UCSD-AML1 (cell line): Measurements from ENCODE around the gene LRRC52.

ENCODE experiments used
- DNase-seq: peaks from one replicate; lab custom pipeline; 2025; ENCODE audit not compliant: unreplicated experiment; lab: John Stamatoyannopoulos, UW

Gene LRRC52

DNA sequence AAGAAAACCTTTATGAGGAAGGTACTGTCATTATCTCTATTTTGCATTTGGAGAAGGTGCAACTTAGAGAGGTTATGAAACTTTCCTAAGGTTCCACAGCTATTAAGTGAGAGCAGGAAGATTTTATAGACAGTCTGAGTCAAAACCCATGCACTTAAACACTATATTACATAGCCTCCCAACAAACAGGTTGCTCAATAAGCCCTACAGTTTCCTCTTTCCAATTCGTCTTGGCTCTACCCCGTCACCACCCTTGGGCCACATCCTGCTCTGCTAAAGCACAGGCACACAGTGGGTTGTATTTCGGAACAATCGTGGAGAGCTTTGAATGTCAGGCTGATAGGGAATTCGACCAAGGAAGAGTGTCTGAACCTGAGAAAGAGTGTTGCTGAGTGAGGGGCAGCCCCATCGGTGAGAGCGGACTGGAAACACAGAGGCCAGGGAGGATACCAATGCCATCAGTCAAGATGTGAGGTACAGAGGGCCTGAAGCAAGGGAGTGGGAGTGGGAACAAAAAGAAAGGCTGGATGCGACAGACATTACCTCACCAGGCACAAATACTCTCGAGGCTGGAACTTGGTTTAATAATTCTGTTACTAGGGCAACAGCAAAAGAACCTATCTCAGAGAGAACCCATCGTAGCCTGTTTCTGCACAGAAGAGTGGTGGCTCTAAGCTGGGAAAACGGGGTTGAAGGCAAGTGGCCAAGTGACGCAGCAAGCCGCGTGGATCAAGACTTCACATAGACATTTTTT is 6.3 kb upstream of the LRRC52 start:
- DNase-seq: no peak

DNA sequence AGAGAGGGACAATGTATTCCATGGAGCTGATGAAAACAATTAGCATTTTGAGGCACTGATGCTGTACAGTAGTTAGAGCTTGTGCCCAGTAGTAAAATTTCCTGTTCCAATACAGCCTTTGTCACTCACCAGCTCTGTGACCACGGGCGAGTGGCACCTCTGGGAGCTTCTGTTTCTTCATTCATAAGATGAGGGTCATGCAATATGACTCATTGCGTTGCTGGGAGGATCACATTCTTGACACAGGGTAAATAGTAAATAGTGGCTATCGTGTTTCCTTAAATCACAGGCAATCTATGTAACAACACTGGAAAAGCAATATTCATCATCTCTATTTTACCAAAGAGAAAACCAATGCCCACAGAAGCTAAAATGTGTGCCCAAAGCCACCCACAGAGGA is 4.5 kb upstream of the LRRC52 start:
- no peak for DNase-seq

DNA sequence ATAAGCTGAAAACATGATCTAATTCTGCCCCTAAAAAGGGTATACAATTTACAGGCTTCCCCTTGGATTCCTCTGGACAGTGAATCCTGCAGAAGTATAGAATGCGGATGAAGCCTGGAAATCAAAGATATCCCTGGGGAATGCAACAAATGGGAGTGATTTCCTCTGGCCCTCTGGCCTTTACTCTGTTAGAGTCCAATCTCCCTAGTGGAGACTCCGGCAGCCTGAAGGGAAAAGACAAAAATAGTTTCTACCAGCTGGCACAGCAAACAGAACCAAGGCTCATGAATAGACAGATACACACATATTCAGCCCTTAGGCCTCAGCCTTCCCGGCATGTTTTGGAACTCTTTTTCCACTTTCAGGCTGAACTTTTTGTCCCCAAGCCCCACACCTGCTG is 3.9 kb upstream of the LRRC52 start:
- no peak for DNase-seq

DNA sequence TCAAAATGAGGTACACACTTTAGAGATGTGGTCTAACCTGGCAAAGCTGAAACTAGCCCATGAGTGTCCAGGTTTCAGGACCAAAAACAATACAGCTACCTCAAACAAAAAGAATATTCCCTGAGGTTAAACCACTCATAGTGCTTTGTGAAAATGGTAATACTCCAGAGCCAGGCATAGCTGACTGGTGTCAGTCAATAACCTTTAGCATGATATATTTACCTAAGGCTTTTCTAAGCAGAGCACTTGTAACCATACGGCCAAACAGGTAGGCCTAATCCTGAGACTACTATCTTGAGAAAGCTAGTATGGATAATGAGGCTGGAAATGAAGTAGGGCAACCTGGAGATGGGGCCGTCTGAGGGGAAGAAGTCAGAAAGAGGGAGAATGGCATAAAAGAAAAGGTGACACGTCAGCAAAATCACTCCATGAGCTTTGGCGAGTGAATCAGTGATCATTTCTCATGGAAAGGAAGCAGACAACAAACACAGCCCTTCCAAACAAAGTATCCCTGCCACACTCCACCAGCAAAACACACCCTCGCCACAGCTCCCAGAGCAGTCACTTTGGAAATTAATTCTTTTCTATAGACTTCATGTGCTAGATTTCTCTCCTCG is 1.7 kb upstream of the LRRC52 start:
- DNase-seq: no peak

DNA sequence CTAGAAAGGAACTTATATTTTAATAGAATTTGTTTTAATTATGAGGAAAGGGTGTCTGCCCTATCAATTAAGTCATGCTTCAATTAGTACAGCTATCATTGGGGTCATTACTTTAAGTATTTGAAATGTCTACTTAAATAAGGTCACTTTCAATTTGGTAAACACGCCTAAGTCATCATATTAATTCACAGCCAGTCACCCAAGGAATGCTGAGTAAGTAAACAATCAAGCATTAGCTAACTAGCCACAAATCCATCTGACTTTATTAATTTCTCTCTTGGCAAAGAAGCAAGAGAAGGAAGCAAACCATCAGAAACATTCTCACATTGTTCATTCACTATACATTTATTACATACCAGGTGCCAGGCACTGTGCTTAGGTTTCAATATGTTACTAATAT is 1.2 kb upstream of the LRRC52 start:
- DNase-seq: no peak

DNA sequence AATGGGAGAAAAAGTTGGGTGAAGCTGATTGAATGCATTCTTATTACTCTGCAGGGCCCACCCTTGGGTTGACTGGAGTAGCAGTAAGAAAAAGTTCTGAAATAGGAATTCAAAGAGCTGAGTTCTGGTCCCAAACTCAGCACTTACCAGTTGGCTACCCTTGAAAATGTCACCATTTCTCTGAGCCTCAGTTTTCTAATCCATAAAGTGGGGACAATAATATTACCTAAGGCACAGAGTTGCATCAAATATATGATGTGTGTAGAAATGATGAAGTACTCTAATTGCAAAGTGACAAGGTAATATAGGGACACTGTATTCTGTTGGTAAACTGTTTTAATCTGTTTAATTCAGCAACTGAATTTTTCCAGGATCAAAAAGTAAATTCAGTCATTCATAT is 1.2 kb downstream of the LRRC52 start:
- no peak for DNase-seq

DNA sequence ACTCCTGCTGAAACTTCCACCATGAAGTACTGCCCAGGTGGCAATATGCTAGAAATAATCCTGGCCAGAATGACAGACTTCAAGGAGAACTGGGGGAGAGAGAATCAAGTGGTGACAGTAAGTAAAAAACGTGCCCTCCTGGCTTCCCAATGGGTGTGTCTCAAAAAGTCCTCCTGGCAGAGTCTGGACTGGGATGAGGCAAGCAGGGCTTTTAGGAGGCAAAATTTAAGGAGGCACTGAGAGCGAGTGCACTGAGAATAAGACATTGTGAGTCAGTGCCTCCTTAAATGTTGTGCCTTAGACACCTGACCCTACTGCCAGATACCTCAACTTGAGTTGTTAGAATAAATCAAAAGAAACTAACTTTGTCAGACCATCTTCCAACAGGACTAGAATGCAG is 2.2 kb downstream of the LRRC52 start:
- DNase-seq: no peak

DNA sequence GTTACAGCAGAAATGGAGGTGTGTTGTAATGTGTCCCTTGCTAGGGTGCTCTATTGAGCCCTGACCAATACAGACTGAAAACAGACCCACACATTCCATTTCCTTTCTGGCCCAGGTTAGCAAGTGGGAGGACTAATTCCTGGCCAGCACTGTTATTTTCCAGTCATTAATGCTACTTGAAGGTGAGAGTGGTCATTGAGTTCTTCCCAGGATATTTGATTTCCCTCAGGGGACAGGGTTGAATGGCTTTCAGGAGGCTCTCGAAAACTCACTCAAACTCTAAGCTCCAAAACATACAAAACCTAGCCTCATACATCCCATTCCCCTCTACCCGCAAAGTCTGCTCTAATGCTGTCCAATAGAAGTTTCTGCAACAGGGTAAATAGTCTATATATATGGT is 6.2 kb downstream of the LRRC52 start:
- no peak for DNase-seq

DNA sequence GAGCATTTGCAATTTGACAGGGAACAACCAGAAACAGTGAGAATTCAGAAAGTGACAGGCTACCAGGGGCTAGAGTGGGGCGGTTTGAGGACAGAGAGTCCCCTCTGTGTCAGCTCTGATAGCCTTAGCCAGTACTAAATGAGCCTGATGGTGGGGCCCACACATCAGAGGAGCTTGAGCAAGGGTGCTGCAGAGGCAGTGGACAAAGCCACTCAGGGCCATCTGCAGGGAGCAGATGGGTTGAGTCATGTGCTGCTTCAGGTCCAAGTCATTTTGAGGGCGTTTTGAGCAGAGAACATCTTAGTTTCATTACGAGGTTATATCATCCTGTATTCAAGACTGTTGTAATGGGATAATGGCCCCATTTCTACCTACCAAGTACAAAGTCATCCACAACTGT is 7.7 kb downstream of the LRRC52 start:
- DNase-seq: no peak

DNA sequence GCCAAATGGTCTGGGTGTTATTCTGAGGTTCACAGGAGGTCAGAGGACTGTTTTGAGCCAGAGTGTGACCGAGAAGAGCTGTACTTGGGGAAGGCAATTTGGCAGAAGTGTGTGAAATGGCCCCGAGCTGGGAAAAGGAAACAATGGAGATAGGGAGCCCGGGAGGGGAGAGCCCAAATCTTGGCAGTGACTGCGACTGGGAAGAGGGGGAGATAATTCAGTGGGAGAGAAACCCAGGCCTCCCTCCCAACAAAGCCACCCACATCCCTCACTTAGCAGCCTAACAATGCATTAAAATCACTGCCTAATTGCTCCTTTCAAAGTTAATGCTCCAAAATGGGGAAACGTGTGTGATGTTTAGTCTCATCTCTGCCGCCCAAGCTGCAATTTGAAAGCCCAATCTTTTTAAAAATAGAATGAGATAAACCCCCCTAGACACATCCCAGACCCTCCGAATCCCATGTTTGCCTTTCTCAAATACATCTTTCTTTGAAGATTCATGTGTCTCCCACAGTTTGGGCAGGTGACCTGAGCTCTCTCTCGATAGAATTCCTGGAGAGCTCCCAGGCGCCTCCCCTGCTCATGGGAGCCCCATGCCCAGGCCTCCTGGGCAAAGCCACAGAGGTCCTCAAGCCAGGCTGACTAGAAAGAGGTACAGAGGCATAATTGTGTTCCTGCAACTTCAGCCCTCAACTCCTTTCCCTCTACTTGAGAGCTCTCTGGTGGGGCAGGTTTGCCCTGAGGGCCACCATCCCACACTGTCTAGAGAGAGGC is 17.3 kb downstream of the LRRC52 start:
- DNase-seq: no peak

DNA sequence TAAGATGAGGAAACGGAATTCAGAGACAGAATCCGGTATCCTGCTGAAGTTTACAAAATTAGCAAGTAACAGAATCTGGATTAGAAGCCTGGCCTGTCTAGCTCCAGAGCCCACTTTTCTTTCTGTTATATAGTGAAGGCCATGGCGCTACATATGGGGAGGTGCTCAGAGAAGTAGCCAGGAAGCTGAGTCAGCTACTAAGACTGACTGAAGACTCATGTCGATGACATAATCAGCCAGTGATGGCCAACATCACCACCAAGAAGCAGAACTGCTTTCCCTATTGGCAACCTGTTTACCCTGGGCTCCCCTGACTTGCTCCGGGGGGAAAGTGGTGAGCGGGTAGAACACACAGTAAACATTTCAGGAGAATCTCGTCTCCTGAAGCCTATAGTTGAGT is 18.8 kb downstream of the LRRC52 start:
- DNase-seq: no peak

DNA sequence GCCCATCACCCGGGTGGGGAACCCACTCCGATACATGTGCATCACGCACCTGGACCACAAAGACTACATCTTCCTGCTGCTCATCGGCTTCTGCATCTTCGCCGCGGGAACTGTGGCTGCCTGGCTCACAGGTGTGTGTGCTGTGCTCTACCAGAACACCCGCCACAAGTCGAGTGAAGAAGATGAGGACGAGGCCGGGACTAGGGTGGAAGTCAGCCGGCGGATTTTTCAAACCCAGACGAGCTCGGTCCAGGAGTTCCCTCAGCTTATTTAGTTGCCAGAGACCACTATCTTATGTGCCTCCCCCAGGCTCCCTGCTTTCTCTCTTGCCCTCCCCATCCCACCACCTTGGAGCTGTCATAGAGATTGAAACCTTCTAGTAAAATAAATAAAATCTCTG is 19.8 kb downstream of the LRRC52 start:
- DNase-seq: no peak

DNA sequence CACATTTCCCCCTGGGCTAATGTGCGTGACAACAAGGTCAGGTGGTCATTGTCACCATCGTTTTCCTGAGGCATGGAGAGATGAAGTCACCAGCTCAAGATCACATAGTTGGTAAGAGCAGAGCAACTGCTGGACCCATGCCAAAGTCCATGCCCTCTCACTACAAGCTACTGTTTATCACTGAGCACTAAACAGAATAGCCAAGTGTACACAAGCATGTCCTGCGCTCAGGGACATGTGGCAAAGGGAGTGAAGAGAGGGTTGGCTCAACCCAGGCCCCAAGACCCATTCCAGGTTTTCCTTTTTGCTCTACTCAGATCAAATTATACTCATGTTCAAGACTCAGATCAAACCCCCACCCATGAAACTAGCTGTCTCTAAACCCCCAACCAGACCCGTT is 20.8 kb downstream of the LRRC52 start:
- no peak for DNase-seq

DNA sequence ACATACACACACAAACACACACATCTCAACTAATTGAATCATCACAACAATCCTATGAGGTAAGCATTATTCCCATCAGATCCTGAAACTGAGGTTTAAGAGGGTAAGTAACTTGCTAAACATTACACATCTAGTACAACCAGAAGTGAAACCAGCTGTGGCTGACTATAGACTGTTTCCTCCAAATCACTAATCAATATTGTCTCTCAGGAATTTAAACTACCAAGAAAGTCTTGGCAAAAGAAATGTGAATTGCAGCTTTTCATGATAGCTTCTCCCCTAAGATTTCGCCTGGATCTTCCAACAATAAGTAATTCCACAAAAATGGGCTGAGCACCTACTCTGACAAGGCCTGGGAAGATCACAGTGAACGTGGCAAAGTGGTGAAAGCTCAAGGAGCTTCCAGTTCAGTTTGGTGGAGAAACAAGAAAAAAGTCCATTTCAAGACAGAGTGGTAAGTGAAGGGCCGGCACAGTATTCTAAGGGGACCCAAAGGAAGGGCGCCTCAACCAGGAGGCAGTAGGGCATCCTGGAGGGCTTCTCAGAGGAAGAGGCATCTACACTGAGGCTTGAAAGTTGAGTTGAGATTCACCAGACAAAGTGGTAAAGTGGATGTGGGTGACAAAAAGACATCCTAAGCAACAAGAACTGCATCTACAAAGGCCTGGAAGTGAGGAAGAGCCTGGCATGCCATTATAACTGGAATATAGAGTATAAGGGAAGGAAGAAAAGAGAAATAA is 22.1 kb downstream of the LRRC52 start:
- DNase-seq: no peak

DNA sequence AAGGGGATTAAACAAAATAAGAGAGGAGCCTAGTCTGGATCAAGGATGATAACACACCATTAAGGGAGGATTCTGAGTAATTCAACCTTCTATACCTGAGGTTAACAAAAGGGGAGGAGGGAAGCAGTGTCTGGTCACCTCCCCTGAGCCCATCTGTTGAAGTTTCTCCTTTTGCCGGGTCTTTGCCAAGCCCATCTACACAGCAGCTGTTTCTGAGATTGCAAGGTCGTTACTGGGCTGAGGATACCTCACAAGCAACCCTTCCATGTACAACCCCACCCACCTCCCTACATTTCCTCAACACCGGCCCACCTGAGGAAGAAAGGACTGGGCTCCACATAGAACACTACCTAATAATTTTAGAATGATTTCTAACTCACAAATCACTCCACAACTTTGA is 26.3 kb downstream of the LRRC52 start:
- no peak for DNase-seq

DNA sequence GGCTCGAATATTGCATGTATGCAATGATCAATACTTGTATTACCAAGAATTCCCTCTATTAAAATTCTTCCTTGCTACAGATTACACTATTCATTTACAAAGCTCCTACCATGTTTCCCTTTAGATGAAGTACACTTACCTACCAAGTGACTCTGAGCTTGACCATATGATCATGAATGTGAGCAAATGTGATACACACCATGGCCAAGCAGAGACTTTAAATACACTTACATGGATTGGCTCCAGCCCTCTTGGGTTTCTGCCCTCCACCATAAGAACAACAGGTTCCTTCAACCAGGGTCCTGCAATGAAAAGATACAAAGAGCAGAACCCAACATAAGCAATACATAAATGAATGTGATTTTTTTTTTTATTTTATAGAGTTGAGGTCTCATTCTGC is 30.0 kb downstream of the LRRC52 start:
- no peak for DNase-seq

DNA sequence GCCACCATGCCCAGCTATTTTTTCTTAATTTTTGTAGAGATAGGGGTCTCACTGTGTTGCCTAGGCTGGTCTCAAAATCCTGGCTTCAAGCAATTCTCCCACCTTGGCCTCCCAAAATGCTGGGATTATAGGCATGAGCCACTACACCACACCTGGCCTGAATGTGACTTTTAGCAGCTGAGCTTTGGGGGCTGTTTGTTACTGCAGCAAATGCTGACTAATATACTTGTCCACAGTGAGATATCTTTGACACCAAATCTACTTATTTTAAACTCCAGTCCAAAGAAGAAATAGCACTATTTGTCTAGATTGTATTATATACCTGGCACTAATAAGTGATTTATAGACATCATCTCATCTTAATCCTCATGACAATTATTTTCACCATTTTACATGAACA is 30.5 kb downstream of the LRRC52 start:
- no peak for DNase-seq

DNA sequence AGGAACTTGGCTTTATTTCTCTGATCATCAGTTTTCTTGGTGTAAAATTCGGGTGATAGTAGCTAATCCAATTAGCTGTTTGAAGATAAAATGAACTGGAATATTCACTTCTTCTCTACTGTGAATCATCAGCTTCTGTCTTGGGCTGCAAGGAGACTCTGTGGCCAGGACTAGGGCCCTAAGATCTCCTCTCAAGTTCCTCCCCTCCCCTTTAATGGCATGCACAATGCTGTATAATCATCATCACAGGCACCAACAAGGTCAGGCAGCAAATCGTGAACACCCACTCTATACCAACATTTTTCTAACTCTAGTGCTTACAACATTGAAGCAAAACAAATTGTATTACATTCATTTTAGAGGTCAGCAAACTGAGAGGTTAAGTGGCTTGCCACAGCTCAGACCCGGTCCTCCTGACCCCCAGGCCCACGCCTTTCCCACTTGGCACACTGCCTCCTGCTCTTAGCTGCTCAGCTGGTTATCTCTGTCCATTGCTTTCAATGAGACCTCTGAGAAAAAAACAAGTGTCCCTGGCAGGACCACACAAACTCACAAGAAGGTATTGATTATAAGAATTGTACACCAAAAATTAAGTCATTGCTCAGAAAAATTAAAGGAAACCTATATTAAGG is 31.8 kb downstream of the LRRC52 start:
- DNase-seq: no peak

DNA sequence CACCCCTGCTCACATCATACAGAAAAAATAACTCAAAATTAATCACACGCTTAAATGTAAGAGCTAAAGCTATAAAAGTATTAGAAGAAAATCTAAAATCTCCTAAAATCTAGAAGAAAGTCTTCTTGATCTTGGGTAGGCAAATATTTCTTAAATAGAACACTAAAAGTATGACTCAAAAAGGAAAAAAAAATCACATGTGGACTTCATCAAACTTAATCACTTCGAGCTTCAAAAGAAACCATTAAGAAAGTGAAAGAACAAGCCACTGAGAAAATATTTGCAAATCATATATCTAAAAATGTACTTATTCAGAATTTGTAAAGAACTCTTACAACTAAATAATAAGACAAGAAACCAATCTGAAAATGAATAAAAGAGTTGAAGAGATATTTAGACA is 32.7 kb downstream of the LRRC52 start:
- DNase-seq: no peak

DNA sequence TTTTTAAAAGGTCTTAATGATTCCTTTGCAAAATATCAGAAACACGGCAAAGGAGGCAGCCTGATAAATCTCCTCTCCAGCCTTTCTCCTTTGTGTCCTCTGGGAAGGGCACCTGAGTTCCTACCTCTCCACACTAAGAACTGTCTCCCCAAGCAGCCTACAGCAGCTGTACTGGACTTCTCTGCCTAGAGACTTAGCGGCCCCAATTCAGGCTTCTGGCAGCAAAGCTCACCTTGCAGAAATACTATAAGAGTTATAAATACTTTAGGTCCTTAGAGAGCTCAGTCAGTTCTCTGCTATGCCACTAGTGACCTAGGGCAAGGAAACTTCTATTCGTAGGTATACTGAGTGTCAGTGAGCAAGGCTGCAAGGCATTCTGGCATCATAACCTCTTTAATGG is 33.9 kb downstream of the LRRC52 start:
- DNase-seq: no peak
